Pancreas (tissue), 10 donors: ENCODE results near the gene FSTL4. TPM values are rescaled to one million over a fixed set of nuclear protein-coding genes. Genes with fewer than 3 reads are reported as not detected.

Experiments
- ATAC-seq, 4 donors: fragments of 200-7000 bp; cut with Tn5 transposase; one replicate each; pipeline versions ENCODE4 v1.8.0 to v1.9.1; 2020; ENCODE audit warnings: mild to moderate bottlenecking in 4 of 4, moderate library complexity in 4 of 4
- DNase-seq, 6 donors: peaks; one replicate each; pipeline ENCODE4 v3.0.0-alpha.2; 2020
- FAIRE-seq: peaks from 2 replicates; lab custom pipeline; 2012; peaks lifted over from hg19 to GRCh38; lab: Jason Lieb, UNC
- H3K27ac ChIP-seq, 4 donors: fragments of 200-600 bp; sonication (generic); 1 replicate in 3 of 4; 2 replicates in 1 of 4; pipeline versions ENCODE4 v1.5.0 to v1.8.0; 2020
- H3K27me3 ChIP-seq, 4 donors: fragments of 200-600 bp; one replicate each; pipeline ENCODE4 v1.8.0; 2021
- H3K36me3 ChIP-seq, 3 donors: fragments of 200-600 bp; sonication (generic) in 1 of 3; one replicate each; pipeline versions ENCODE4 v1.5.0 to v1.8.0; 2020 to 2021
- H3K4me1 ChIP-seq, 3 donors: fragments of 200-600 bp; one replicate each; pipeline ENCODE4 v1.8.0; 2021
- H3K4me3 ChIP-seq, 4 donors: fragments of 200-600 bp; sonication (generic) in 2 of 4; one replicate each; pipeline versions ENCODE4 v1.5.0 to v1.8.0; 2020 to 2021
- H3K9me3 ChIP-seq, 4 donors: fragments of 200-600 bp; one replicate each; pipeline ENCODE4 v1.8.0; 2021
- CTCF ChIP-seq, 4 donors: fragments of 200-600 bp; sonication (generic) in 3 of 4; IDR thresholded peaks; one replicate each; pipeline versions ENCODE4 v1.5.0 to v1.8.0; 2021; ENCODE audit warnings: antibody characterized with exemption in 4 of 4
- WGBS, 2 donors: extraction: QIAGEN DNeasy Blood & Tissue Kit; methylation state at CpG; one replicate each; pipeline ENCODE4 v1.1.7; 2013; 5-methylcytosine and 5-hydroxymethylcytosine counted together
- intact Hi-C, 3 donors: fragments of 100-400 bp; cut with DNase I; formaldehyde crosslinking; loops; one replicate each; pipeline versions ENCODE4 v1.11.1 to v1.14.2; 2022
- polyA plus RNA-seq, 2 donors: library from polyadenylated mRNA; stranded (reverse); fragments of 200-250 nt; gene quantifications; one replicate each; pipeline ENCODE4 v1.2.3, GENCODE V29; 2013
- total RNA-seq, 6 donors: library from RNA; stranded (reverse); fragmentation: NEBNext Ultra II Directional in 4 of 6; extraction: Animal tissue kit (Norgen Biotek cat#: 25700) in 4 of 6; gene quantifications; one replicate each; pipeline versions ENCODE4 v1.2.1 to v1.2.4, GENCODE V29; 2021 to 2023
- donor health status: healthy with polysubstance abuse.
- donor health status: DM: no; HTN: no; CAD: no; lungs with moderate emphysema.
- donor health status: DM: no; HTN: no; CAD: no.
- donor health status: control.
- donor health status: control.
- donor health status: Bipolar disorder and iron deficiency.
- donor health status: DM: yes; HTN: yes; CAD: no.
- donor health status: DM: no; HTN: no; CAD: no.
- donor health status: DM: no; HTN: no; CAD: no.
- donor health status: DM: yes; HTN: yes; CAD: no.

FSTL4 gene
- total and polyA plus RNA-seq, 8 donors = 0.68 to 2.4 (median 1.4) TPM

- intact Hi-C loops = no loop called here
- no peak for TF ChIP-seq CTCF (IDR thresholded peaks at IDR 0.05)
- Histone ChIP-seq H3K4me1 (no peaks in the 10 kb centered on the region), H3K4me3 (no peak overlapping the region), H3K9me3 (no peaks in the 10 kb centered on the region), H3K36me3 (no peaks in the 10 kb centered on the region), H3K27ac (no peak overlapping the region), H3K27me3 (no peaks in the 10 kb centered on the region)
- DNase-seq = no peak
- no peak for ATAC-seq
- 91 to 94% methylated on average over 6 of the region's 6 CpGs for WGBS, 2 donors
- no peak for FAIRE-seq
Measured at GRCh38 chr5:133409210-133409674, 203.1 kb downstream of the FSTL4 start.

GRCh38 chr5:133408322-133408721 lies 204.0 kb downstream of the FSTL4 start:
- DNase-seq (no peak), FAIRE-seq (no peak), ATAC-seq (no peak)
- no peaks in the 10 kb centered on the region for H3K36me3 ChIP-seq
- intact Hi-C loops = no loop called here
- H3K4me1 ChIP-seq = no peaks in the 10 kb centered on the region
- WGBS, 2 donors = 71 to 83% methylated on average over 8 of the region's 8 CpGs
- H3K9me3 ChIP-seq = no peaks in the 10 kb centered on the region
- H3K4me3 ChIP-seq = no peak overlapping the region
- no peaks in the 10 kb centered on the region for H3K27me3 ChIP-seq
- no peak overlapping the region for H3K27ac ChIP-seq
- no peak for TF ChIP-seq CTCF (IDR thresholded peaks at IDR 0.05)

- WGBS, 2 donors = 40 to 51% methylated on average over 1 of the region's 1 CpG
- Histone ChIP-seq H3K27me3 (no peaks in the 10 kb centered on the region), H3K36me3 (no peaks in the 10 kb centered on the region), H3K4me1 (no peaks in the 10 kb centered on the region), H3K27ac (no peak overlapping the region), H3K9me3 (no peaks in the 10 kb centered on the region), H3K4me3 (no peak overlapping the region)
- intact Hi-C loops = no loop called here
- no peak for TF ChIP-seq CTCF (IDR thresholded peaks at IDR 0.05)
- peak in 1 of 4 donors; percentile 15 for ATAC-seq
- no peak for DNase-seq
- no peak for FAIRE-seq
Measured at GRCh38 chr5:133406977-133407632, 205.2 kb downstream of the FSTL4 start.

GRCh38 chr5:133406208-133406976 lies 205.9 kb downstream of the FSTL4 start:
- FAIRE-seq (no peak), ATAC-seq (no peak), DNase-seq (no peak)
- H3K27me3 ChIP-seq = no peaks in the 10 kb centered on the region
- no peaks in the 10 kb centered on the region for H3K9me3 ChIP-seq
- no peaks in the 10 kb centered on the region for H3K4me1 ChIP-seq
- no peaks in the 10 kb centered on the region for H3K36me3 ChIP-seq
- intact Hi-C loops = no loop called here
- WGBS, 2 donors = 95% methylated on average over 4 of the region's 4 CpGs
- no peak overlapping the region for H3K4me3 ChIP-seq
- H3K27ac ChIP-seq = no peak overlapping the region
- no peak for TF ChIP-seq CTCF (IDR thresholded peaks at IDR 0.05)
